Neural progenitor cell (in vitro differentiated cells): ENCODE measurements around the gene DARS1. TPM values are rescaled to one million over a fixed set of nuclear protein-coding genes. Genes with fewer than 3 reads are reported as not detected.
A peak's percentile ranks its signal among the peaks of the same experiment; 100 is the strongest.

ENCODE experiments used
- DNase-seq: peaks from one replicate; pipeline ENCODE4 v3.0.0-alpha.2; 2016; ENCODE audit warnings: low spot score
- H2AFZ ChIP-seq: fragments of 200-600 bp; sonication (generic); replicated peaks from 2 replicates; pipeline ENCODE4 v1.6.1; 2016; ENCODE audit warnings: antibody characterized with exemption
- H3F3A ChIP-seq: fragments of 200-600 bp; sonication (generic); 2 replicates; pipeline ENCODE4 v1.6.1; 2016; ENCODE audit warnings: antibody characterized with exemption, low read depth
- H3K27ac ChIP-seq: fragments of 200-600 bp; sonication (generic); 2 replicates; pipeline ENCODE4 v1.5.1; 2016; ENCODE audit warnings: mild to moderate bottlenecking
- H3K27me3 ChIP-seq: fragments of 200-600 bp; sonication (generic); 2 replicates; pipeline ENCODE4 v1.6.1; 2016; ENCODE audit warnings: mild to moderate bottlenecking, moderate library complexity
- H3K36me3 ChIP-seq: fragments of 200-600 bp; sonication (generic); 2 replicates; pipeline ENCODE4 v1.5.1; 2016
- H3K4me1 ChIP-seq: fragments of 200-600 bp; sonication (generic); 2 replicates; pipeline ENCODE4 v1.6.1; 2016; ENCODE audit warnings: mixed run types
- H3K4me2 ChIP-seq: fragments of 200-600 bp; sonication (generic); 2 replicates; pipeline ENCODE4 v1.6.1; 2016
- H3K4me3 ChIP-seq: fragments of 200-600 bp; sonication (generic); 2 replicates; pipeline ENCODE4 v1.5.1; 2016
- H3K79me2 ChIP-seq: fragments of 200-600 bp; sonication (generic); 2 replicates; pipeline ENCODE4 v1.6.1; 2016; ENCODE audit warnings: low read depth
- H3K9ac ChIP-seq: fragments of 200-600 bp; sonication (generic); 2 replicates; pipeline ENCODE4 v1.6.1; 2016
- H3K9me3 ChIP-seq: fragments of 200-600 bp; sonication (generic); 2 replicates; pipeline ENCODE4 v1.5.1; 2016; ENCODE audit warnings: low read depth
- H4K20me1 ChIP-seq: fragments of 200-600 bp; sonication (generic); 2 replicates; pipeline ENCODE4 v1.6.1; 2016; ENCODE audit warnings: low read depth
- H3K27ac Mint-ChIP-seq: 3 replicates; pipeline ENCODE4 v1.8.0; 2021; ENCODE audit warnings: mixed read lengths
- H3K27me3 Mint-ChIP-seq: 2 replicates; pipeline ENCODE4 v1.8.0; 2022; ENCODE audit warnings: low read depth, mild to moderate bottlenecking, inconsistent platforms, moderate library complexity, mixed read lengths; ENCODE audit not compliant: insufficient read depth
- H3K36me3 Mint-ChIP-seq: 3 replicates; pipeline ENCODE4 v1.8.0; 2021; ENCODE audit warnings: mixed read lengths
- H3K4me1 Mint-ChIP-seq: 3 replicates; pipeline ENCODE4 v1.8.0; 2021; ENCODE audit warnings: mixed read lengths
- H3K4me3 Mint-ChIP-seq: 3 replicates; pipeline ENCODE4 v1.8.0; 2021; ENCODE audit warnings: mild to moderate bottlenecking, moderate library complexity, mixed read lengths
- H3K9me3 Mint-ChIP-seq: 3 replicates; pipeline ENCODE4 v1.8.0; 2020; ENCODE audit warnings: mixed read lengths
- EZH2 ChIP-seq: fragments of 200-600 bp; sonication (generic); IDR thresholded peaks from 2 replicates; pipeline ENCODE4 v1.6.1; 2017; ENCODE audit warnings: antibody characterized with exemption, mild to moderate bottlenecking, moderate library complexity
- EZH2phosphoT487 ChIP-seq: fragments of 200-600 bp; sonication (generic); IDR thresholded peaks from 2 replicates; pipeline ENCODE4 v1.6.1; 2017; ENCODE audit warnings: antibody characterized with exemption
- total RNA-seq: library from RNA; depleted of rRNA; stranded (reverse); fragments of >200 nt; gene quantifications from 2 replicates; pipeline ENCODE4 v1.2.3, GENCODE V29; 2015; ENCODE audit warnings: low replicate concordance
- TF ChIP-seq, protein P1 (sequence below): fragments of 200-600 bp; sonication (generic); IDR thresholded peaks from 2 replicates; pipeline ENCODE4 v1.5.1; 2017; ENCODE audit warnings: antibody characterized with exemption, mild to moderate bottlenecking

Gene DARS1
- total RNA-seq, 1 donor from 2014 or later: 227 TPM

DNA sequence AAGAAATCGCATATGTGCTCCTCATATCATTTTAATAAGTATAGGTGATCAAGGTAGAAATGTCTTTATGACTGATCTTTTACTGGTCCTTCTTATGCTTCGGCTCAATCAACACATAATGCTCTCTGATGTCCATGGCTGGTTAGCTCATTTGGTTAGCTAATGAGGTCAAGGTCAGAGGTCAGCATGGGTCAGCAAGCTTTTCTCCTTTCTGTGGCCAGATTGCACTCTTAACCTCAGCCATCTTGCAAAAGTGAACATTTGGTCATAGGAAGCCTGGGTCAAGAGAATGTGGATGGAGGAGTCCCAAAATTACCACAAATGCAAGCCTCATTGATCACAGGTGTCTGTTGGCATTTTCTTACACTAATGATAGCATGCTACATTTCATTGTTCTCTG is 35.4 kb upstream of the DARS1 start:
- peaks cover under 1% of the 10 kb centered on the region for H3K27me3 ChIP-seq

DNA sequence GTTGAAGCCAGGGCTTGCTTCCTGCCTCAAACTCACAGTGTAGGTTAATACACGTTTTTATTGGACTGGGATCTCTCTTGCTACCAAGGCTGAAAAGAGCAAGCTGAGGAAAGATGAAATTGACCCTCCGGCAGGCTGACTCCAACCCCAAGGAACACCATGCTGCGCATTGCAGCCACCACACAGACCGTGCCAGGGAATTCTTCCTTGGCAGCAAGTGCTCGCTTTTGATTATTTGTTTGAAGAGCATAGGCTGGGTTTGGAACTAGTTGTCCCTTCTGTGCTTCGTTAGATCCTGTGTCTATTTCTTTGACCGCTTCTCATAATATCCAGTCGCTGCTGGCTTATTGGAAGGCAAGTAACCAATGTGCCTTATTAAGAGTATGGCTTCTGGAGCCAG is 34.4 kb upstream of the DARS1 start:
- no peaks in the 10 kb centered on the region for H3K9me3 Mint-ChIP-seq
- peaks cover 3% of the 10 kb centered on the region for H3K27me3 Mint-ChIP-seq
- no peaks in the 10 kb centered on the region for H3K79me2 ChIP-seq
- peak overlapping the region; percentile 72 for H3K27ac Mint-ChIP-seq
- no peak overlapping the region for H3K4me3 ChIP-seq
- H3F3A ChIP-seq: peaks cover 15% of the 10 kb centered on the region
- no peaks in the 10 kb centered on the region for H3K36me3 Mint-ChIP-seq
- no peak overlapping the region for H3K27ac ChIP-seq
- H3K9me3 ChIP-seq: no peaks in the 10 kb centered on the region
- H3K4me3 Mint-ChIP-seq: no peak overlapping the region
- no peak overlapping the region for H3K9ac ChIP-seq
- no peak for DNase-seq
- peaks cover 24% of the 10 kb centered on the region for H3K4me1 ChIP-seq
- no peak for TF ChIP-seq EZH2phosphoT487
- TF ChIP-seq, protein P1, sequence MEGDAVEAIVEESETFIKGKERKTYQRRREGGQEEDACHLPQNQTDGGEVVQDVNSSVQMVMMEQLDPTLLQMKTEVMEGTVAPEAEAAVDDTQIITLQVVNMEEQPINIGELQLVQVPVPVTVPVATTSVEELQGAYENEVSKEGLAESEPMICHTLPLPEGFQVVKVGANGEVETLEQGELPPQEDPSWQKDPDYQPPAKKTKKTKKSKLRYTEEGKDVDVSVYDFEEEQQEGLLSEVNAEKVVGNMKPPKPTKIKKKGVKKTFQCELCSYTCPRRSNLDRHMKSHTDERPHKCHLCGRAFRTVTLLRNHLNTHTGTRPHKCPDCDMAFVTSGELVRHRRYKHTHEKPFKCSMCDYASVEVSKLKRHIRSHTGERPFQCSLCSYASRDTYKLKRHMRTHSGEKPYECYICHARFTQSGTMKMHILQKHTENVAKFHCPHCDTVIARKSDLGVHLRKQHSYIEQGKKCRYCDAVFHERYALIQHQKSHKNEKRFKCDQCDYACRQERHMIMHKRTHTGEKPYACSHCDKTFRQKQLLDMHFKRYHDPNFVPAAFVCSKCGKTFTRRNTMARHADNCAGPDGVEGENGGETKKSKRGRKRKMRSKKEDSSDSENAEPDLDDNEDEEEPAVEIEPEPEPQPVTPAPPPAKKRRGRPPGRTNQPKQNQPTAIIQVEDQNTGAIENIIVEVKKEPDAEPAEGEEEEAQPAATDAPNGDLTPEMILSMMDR: no peak
- TF ChIP-seq EZH2: no peak
- H3K27me3 ChIP-seq: no peaks in the 10 kb centered on the region
- H3K4me1 Mint-ChIP-seq: peaks cover 69% of the 10 kb centered on the region
- H2AFZ ChIP-seq: no peak overlapping the region
- H3K36me3 ChIP-seq: no peaks in the 10 kb centered on the region
- H4K20me1 ChIP-seq: no peaks in the 10 kb centered on the region
- no peak overlapping the region for H3K4me2 ChIP-seq

More for the DNA sequence above, 35.4 kb upstream of the DARS1 start:
- Mint-ChIP-seq H3K4me1 (peaks cover 74% of the 10 kb centered on the region), H3K27me3 (peaks cover 7% of the 10 kb centered on the region), H3K36me3 (no peaks in the 10 kb centered on the region), H3K27ac (peak overlapping the region; percentile 91), H3K9me3 (no peaks in the 10 kb centered on the region), H3K4me3 (peak overlapping the region; percentile 43)
- peak; percentile 53 for DNase-seq
- Histone ChIP-seq H3K4me1 (peaks cover 26% of the 10 kb centered on the region), H3K4me3 (no peak overlapping the region), H3K27ac (no peak overlapping the region), H3K79me2 (no peaks in the 10 kb centered on the region), H3F3A (peaks cover 24% of the 10 kb centered on the region), H4K20me1 (no peaks in the 10 kb centered on the region), H2AFZ (no peak overlapping the region), H3K9me3 (no peaks in the 10 kb centered on the region), H3K9ac (no peak overlapping the region), H3K4me2 (peak overlapping the region; percentile 5), H3K36me3 (no peaks in the 10 kb centered on the region)
- TF ChIP-seq EZH2phosphoT487: no peak

DNA sequence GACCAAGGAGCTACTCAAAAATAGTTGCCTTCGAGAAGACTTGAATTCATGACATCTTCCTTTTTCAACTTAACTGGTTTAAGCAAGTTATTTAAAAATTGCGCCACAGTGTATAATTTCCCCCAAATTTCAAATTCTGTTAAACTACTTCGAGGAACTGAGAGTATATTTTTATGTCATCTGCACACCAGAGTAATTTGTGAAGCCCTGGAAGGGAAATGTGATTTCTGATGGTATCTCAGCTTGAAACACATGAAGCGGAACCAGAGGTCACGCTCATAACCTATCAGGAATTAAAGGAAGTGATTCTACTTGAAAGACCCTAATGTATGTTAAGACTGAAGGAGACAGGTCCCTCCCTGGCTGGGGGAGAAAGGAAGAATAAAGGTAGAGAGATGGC is 33.9 kb upstream of the DARS1 start:
- Histone ChIP-seq H3F3A (peaks cover 10% of the 10 kb centered on the region), H3K36me3 (no peaks in the 10 kb centered on the region), H3K4me2 (no peak overlapping the region), H2AFZ (no peak overlapping the region), H3K27ac (no peak overlapping the region), H3K79me2 (no peaks in the 10 kb centered on the region), H3K9ac (no peak overlapping the region), H3K4me3 (no peak overlapping the region), H3K9me3 (no peaks in the 10 kb centered on the region), H3K4me1 (peaks cover 19% of the 10 kb centered on the region), H3K27me3 (no peaks in the 10 kb centered on the region), H4K20me1 (no peaks in the 10 kb centered on the region)
- no peak for DNase-seq
- H3K27me3 Mint-ChIP-seq: peaks cover 3% of the 10 kb centered on the region
- no peaks in the 10 kb centered on the region for H3K36me3 Mint-ChIP-seq
- TF ChIP-seq, protein P1: no peak
- TF ChIP-seq EZH2phosphoT487 (no peak), EZH2 (no peak)
- peak overlapping the region; percentile 72 for H3K27ac Mint-ChIP-seq
- no peaks in the 10 kb centered on the region for H3K9me3 Mint-ChIP-seq
- H3K4me1 Mint-ChIP-seq: peaks cover 68% of the 10 kb centered on the region
- no peak overlapping the region for H3K4me3 Mint-ChIP-seq

- no peaks in the 10 kb centered on the region for H3K9me3 Mint-ChIP-seq
- H3K9me3 ChIP-seq: no peaks in the 10 kb centered on the region
- peaks cover 12% of the 10 kb centered on the region for H3K4me1 ChIP-seq
- H3K27me3 Mint-ChIP-seq: peaks cover 3% of the 10 kb centered on the region
- peaks cover 64% of the 10 kb centered on the region for H3K4me1 Mint-ChIP-seq
- H3F3A ChIP-seq: no peaks in the 10 kb centered on the region
- H3K27ac Mint-ChIP-seq: no peak overlapping the region
- H3K9ac ChIP-seq: no peak overlapping the region
- no peak overlapping the region for H3K27ac ChIP-seq
- H3K36me3 ChIP-seq: no peaks in the 10 kb centered on the region
- no peak for TF ChIP-seq EZH2
- TF ChIP-seq, protein P1: no peak
- no peak for TF ChIP-seq EZH2phosphoT487
- H3K27me3 ChIP-seq: no peaks in the 10 kb centered on the region
- H3K4me3 ChIP-seq: no peak overlapping the region
- H4K20me1 ChIP-seq: no peaks in the 10 kb centered on the region
- DNase-seq: no peak
- H3K79me2 ChIP-seq: no peaks in the 10 kb centered on the region
- no peak overlapping the region for H3K4me2 ChIP-seq
- no peaks in the 10 kb centered on the region for H3K36me3 Mint-ChIP-seq
- H3K4me3 Mint-ChIP-seq: no peak overlapping the region
- H2AFZ ChIP-seq: no peak overlapping the region
Measured at GRCh38 chr2:136017786-136018185, 32.4 kb upstream of the DARS1 start.
